ENCODE results near the gene ANXA3.

Gene ANXA3

DNA sequence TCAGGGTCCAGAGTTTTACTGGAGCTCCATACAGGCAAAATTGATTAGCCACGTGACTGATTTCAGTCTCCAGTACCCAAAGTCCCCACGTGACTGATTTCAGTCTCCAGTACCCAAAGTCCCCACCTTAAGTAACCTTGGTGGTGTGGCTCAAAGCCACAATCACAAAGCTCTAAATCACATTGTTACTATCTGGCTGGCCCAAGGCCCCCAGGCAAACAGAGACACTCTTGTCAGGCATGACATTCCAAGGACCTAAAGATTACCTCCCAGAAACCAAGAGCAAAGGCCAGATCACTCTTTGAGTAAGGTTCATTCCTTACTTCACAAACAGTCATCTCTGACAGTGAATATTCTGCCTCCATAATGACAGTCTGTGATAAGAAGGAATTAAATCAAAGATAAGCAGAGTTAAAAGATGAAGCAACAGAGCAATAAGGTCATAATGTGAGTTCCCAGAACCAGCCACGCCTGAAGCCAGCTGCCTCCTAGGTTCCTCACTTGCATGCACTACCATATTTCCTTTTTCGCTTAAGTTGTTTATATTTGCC lies 78.5 kb downstream of the ANXA3 start:
- TF ChIP-seq, protein P1, sequence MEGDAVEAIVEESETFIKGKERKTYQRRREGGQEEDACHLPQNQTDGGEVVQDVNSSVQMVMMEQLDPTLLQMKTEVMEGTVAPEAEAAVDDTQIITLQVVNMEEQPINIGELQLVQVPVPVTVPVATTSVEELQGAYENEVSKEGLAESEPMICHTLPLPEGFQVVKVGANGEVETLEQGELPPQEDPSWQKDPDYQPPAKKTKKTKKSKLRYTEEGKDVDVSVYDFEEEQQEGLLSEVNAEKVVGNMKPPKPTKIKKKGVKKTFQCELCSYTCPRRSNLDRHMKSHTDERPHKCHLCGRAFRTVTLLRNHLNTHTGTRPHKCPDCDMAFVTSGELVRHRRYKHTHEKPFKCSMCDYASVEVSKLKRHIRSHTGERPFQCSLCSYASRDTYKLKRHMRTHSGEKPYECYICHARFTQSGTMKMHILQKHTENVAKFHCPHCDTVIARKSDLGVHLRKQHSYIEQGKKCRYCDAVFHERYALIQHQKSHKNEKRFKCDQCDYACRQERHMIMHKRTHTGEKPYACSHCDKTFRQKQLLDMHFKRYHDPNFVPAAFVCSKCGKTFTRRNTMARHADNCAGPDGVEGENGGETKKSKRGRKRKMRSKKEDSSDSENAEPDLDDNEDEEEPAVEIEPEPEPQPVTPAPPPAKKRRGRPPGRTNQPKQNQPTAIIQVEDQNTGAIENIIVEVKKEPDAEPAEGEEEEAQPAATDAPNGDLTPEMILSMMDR (IDR thresholded peaks at IDR 0.05; ENCODE audit: low read depth, low read length, missing control alignments), result no peak
- no peak for DNase-seq (ENCODE audit: low read depth)
- H3K4me3 ChIP-seq (ENCODE audit: low read depth, low read length), result no peak overlapping the region

DNA sequence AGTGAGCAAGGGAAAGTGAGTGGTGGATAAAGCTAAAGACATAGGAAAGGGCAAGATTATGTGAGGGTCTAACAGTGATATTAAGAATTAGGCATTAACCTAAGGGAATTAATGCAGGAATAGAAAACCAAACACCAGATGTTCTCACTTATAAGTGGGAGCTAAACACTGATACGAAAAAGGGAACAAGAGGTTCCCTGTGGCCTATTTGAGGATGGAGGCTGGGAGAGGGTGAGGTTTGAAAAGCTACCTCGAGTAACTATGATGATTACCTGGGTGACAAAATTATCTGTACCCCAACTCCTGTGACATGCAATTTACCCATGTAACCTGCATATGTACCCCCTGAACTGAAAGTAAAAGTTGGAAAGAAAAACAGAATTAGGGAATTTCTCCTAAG lies 79.0 kb downstream of the ANXA3 start:
- TF ChIP-seq, protein P1 (IDR thresholded peaks at IDR 0.05; ENCODE audit: low read depth, low read length, missing control alignments), result no peak
- no peak for DNase-seq (ENCODE audit: low read depth)
- H3K4me3 ChIP-seq (ENCODE audit: low read depth, low read length), result no peak overlapping the region

DNA sequence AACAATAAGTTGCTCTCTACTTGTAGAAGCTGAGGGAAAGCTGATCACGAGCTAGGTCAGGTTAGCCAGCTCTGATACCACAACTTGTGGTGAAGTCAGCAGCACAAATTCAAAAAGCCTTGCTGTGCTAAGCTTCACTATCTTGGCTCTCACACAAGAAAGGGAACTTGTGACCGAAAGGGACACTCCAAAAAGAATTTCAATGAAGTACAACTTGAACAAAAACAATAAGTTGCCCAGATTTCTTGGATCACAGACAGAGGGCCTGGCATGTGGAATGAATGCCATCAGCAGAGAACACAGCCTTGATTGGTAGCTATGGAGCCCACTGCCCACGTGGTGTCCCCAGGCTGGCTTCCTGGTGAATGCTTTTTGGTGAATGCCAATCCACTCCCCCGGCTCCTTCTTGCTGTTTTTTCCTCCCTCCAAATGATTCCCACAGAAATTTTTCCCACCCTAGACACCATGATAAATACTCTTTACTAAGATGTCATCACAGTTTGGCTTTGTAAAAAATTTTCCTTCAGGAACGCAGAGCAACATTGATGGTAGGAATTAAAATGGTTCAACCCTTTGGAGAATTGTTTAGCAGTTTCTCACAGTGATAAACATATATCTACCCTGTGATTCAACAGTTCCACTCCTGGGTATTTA lies 82.6 kb downstream of the ANXA3 start:
- H3K4me3 ChIP-seq (ENCODE audit: low read depth, low read length), result no peak overlapping the region
- TF ChIP-seq, protein P1 (IDR thresholded peaks at IDR 0.05; ENCODE audit: low read depth, low read length, missing control alignments), result no peak
- DNase-seq (ENCODE audit: low read depth), result no peak

DNA sequence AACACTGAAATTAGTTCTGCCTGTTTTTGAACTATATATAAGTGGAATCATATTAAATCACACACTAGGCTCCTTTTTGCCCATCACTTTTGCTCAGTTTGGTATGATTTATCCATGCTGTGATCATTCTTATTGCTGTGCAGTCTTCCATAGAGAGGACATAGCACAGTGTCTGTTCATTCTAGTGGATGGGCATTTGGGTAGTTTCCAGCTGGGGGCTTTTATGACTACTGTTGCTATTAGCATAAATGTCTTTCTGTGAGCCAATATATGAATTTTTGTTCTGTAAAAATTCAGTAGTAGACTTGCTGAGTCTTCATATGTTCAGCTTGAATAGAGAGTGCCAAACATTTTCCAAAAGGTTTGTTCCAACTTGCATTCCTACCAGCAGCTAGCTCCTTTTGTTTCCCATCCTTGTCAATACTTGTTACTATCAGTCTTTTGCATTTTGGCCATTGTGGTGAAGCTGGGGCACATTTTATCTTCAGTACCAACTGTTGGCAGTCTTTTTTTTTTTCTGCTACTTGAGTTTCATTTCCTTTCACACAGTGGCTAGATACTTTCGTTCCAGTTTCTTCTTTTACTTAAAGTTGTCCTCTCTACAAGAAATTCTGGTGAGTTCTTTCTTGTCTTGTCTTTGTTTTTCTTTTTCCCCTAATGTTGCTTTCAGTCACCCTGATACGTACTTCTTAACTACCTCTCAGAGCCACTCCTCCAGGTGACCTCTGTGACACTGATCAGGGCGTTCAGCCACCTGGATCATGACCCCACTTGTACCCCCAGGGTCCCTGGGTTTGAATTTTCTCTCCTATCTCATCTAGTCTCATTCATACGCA lies 87.0 kb downstream of the ANXA3 start:
- no peak overlapping the region for H3K4me3 ChIP-seq (ENCODE audit: low read depth, low read length)
- no peak for DNase-seq (ENCODE audit: low read depth)
- TF ChIP-seq, protein P1 (IDR thresholded peaks at IDR 0.05; ENCODE audit: low read depth, low read length, missing control alignments), result no peak

DNA sequence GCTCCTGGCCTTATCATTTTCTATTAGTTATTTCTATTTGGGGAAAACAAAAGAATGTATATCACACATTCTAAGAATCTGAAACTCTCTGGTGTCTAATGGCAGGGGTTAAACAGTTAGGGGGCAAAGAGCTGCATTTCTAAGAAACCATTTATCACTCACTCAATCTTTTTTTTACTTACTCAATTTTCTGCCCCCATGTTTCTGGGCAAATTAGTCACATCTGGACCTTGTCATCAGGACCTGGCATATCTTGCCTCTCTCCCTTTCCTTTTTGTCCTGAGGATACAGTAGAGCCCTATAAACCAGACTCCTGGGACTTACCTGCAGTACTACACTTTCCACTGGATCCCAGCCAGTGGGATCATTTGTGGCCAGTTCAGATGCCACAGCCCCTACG lies 89.1 kb downstream of the ANXA3 start:
- H3K4me3 ChIP-seq (ENCODE audit: low read depth, low read length), result no peak overlapping the region
- no peak for DNase-seq (ENCODE audit: low read depth)
- TF ChIP-seq, protein P1 (IDR thresholded peaks at IDR 0.05; ENCODE audit: low read depth, low read length, missing control alignments), result no peak

DNA sequence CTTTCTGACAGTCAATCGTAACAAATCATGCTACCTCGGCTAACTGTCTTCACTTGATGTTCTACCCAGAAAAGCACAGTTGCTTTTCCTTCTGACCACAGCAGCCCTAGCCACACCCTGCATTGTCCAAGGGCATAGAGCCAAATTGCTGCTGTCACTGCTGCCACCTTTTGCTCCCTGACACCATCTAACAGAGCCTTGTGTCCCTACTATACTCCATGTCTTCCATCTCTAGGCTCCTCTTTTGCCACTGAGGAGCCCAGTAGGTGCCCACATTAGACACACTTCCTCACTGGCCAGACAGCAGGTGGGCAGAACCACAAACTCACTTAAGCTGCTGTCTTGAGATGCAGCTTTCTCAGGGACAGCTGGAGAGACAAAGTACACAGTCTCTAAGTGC lies 91.4 kb downstream of the ANXA3 start:
- TF ChIP-seq, protein P1 (IDR thresholded peaks at IDR 0.05; ENCODE audit: low read depth, low read length, missing control alignments), result no peak
- H3K4me3 ChIP-seq (ENCODE audit: low read depth, low read length), result no peak overlapping the region
- DNase-seq (ENCODE audit: low read depth), result no peak
